Fibroblast of lung (primary cell): ENCODE results near the gene PARS2. TPM values are rescaled to one million over a fixed set of nuclear protein-coding genes. Genes with fewer than 3 reads are reported as not detected.

ENCODE experiments used
- DNase-seq, 2 donors: peaks; one replicate each; pipeline versions ENCODE4 v3.0.0 to v3.0.0-alpha.2; 2010; ENCODE audit warnings: low read depth in 2 of 2
- H2AFZ ChIP-seq: 2 replicates; pipeline ENCODE4 v1.5.1; 2012; ENCODE audit warnings: low read length, control low read depth, inconsistent platforms
- H3K27ac ChIP-seq: 2 replicates; pipeline ENCODE4 v1.5.1; 2011; ENCODE audit warnings: low read length, control low read depth; ENCODE audit not compliant: insufficient read depth
- H3K27me3 ChIP-seq: 2 replicates; pipeline ENCODE4 v1.5.1; 2011; ENCODE audit warnings: mild to moderate bottlenecking, low read length; ENCODE audit not compliant: control insufficient read depth, insufficient read depth
- H3K36me3 ChIP-seq: 2 replicates; pipeline ENCODE4 v1.5.1; 2011; ENCODE audit warnings: low read length; ENCODE audit not compliant: control insufficient read depth, insufficient read depth
- H3K4me1 ChIP-seq: 2 replicates; pipeline ENCODE4 v1.5.1; 2011; ENCODE audit warnings: low read length; ENCODE audit not compliant: control insufficient read depth, insufficient read depth; ENCODE audit errors: extremely low read depth
- H3K4me2 ChIP-seq: 2 replicates; pipeline ENCODE4 v1.5.1; 2011; ENCODE audit warnings: low read length, control low read depth; ENCODE audit not compliant: insufficient read depth; ENCODE audit errors: extremely low read depth
- H3K4me3 ChIP-seq, 4 experiments: fragments of 200-600 bp in 1 of 4; sonication (generic) in 1 of 4; replicated peaks in 1 of 4; 2 replicates each; pipeline ENCODE4 v1.5.1; 2011 to 2016; ENCODE audit warnings: low read length in 4 of 4, low read depth in 3 of 4, mild to moderate bottlenecking in 3 of 4, control low read depth in 2 of 4, inconsistent platforms in 1 of 4, mixed read lengths in 1 of 4; ENCODE audit not compliant: insufficient read depth in 1 of 4; ENCODE audit errors: control extremely low read depth in 1 of 4
- H3K79me2 ChIP-seq: 2 replicates; pipeline ENCODE4 v1.5.1; 2012; ENCODE audit warnings: mild to moderate bottlenecking, low read length, inconsistent platforms; ENCODE audit not compliant: control insufficient read depth, insufficient read depth
- H3K9ac ChIP-seq: 2 replicates; pipeline ENCODE4 v1.5.1; 2011; ENCODE audit warnings: mild to moderate bottlenecking, low read length, control low read depth; ENCODE audit not compliant: insufficient read depth
- H3K9me3 ChIP-seq: 2 replicates; pipeline ENCODE4 v1.5.1; 2012; ENCODE audit warnings: low read depth, low read length; ENCODE audit not compliant: control insufficient read depth, insufficient read depth
- H4K20me1 ChIP-seq: 2 replicates; pipeline ENCODE4 v1.5.1; 2011; ENCODE audit warnings: low read length; ENCODE audit not compliant: control insufficient read depth, insufficient read depth; ENCODE audit errors: extremely low read depth
- CTCF ChIP-seq, 2 donors: IDR thresholded peaks in 1 of 2; conservative IDR thresholded peaks in 1 of 2; 1 replicate in 1 of 2; 2 replicates in 1 of 2; pipeline ENCODE4 v1.5.1; 2011 to 2012; ENCODE audit warnings: low read length in 2 of 2, control low read depth in 1 of 2, inconsistent platforms in 1 of 2, low read depth in 1 of 2, mild to moderate bottlenecking in 1 of 2
- EZH2 ChIP-seq: IDR thresholded peaks from 2 replicates; pipeline ENCODE4 v1.5.1; 2012; ENCODE audit warnings: low read length, control low read depth, mild to moderate bottlenecking; ENCODE audit errors: missing control alignments
- polyA minus RNA-seq: library from RNA; depleted of rRNA, polyadenylated mRNA; stranded (reverse); fragments of >200 nt; gene quantifications from 2 replicates; pipeline ENCODE4 v1.2.3, GENCODE V29; 2011; ENCODE audit warnings: low replicate concordance
- polyA plus RNA-seq, 2 donors: library from polyadenylated mRNA; depleted of rRNA in 1 of 2; stranded (reverse) in 1 of 2; unstranded in 1 of 2; fragments of >200 nt; gene quantifications; 2 replicates each; pipeline ENCODE4 v1.2.1, GENCODE V29; 2011 to 2012; ENCODE audit warnings: missing spikeins in 1 of 2
- total RNA-seq: library from RNA; depleted of rRNA; stranded (reverse); fragments of >200 nt; gene quantifications from 2 replicates; pipeline ENCODE4 v1.2.1, GENCODE V29; 2014

The PARS2 gene
- total RNA-seq (4.4 and 5.4 TPM in 2 replicates), polyA plus RNA-seq (3.4 TPM in 2 replicates), polyA minus RNA-seq (7.0 and 9.9 TPM in 2 replicates)
- 2.9 and 3.6 TPM in 2 replicates for polyA plus RNA-seq (2012)

GRCh38 chr1:54764133-54764921, at the start of gene PARS2:
Gene PARS2, minus strand, starts transcription at chr1:54764523. Its CDS starts 5,362 bp downstream, at chr1:54759161.
- Histone ChIP-seq H3K36me3 (no peaks in the 10 kb centered on the region), H3K4me2 (peak within 1 kb of the TSS; percentile 100), H3K4me3 (peak within 1 kb of the TSS; percentile 75 to 90 (median 86)), H2AFZ (peak within 1 kb of the TSS; percentile 92), H3K79me2 (no peaks in the 10 kb centered on the region), H4K20me1 (no peaks in the 10 kb centered on the region), H3K9ac (peak within 1 kb of the TSS; percentile 71), H3K4me1 (no peaks in the 10 kb centered on the region), H3K27me3 (no peaks in the 10 kb centered on the region), H3K27ac (peak within 1 kb of the TSS; percentile 82), H3K9me3 (no peaks in the 10 kb centered on the region)
- no peak for TF ChIP-seq CTCF (conservative IDR thresholded peaks at IDR 0.05 in 1 of 2, IDR thresholded peaks at IDR 0.05 in 1 of 2; ENCODE audit: low read depth in 1 of 2, low read length in 2 of 2)
- peak; percentile 100 for DNase-seq

- no peak overlapping the region for H3K4me3 ChIP-seq
- no peak overlapping the region for H2AFZ ChIP-seq
- no peaks in the 10 kb centered on the region for H3K4me1 ChIP-seq
- H3K9ac ChIP-seq = no peak overlapping the region
- TF ChIP-seq EZH2 (no peak), CTCF (conservative IDR thresholded peaks at IDR 0.05 in 1 of 2, IDR thresholded peaks at IDR 0.05 in 1 of 2; ENCODE audit: low read depth in 1 of 2, low read length in 2 of 2) (no peak)
- H3K36me3 ChIP-seq = no peaks in the 10 kb centered on the region
- no peak for DNase-seq
- H3K27me3 ChIP-seq = peaks cover 4% of the 10 kb centered on the region
- no peaks in the 10 kb centered on the region for H3K9me3 ChIP-seq
- H4K20me1 ChIP-seq = no peaks in the 10 kb centered on the region
- no peak overlapping the region for H3K27ac ChIP-seq
- H3K4me2 ChIP-seq = no peak overlapping the region
- no peaks in the 10 kb centered on the region for H3K79me2 ChIP-seq
Observed at GRCh38 chr1:54814126-54814498, 49.8 kb upstream of the PARS2 start.

- no peaks in the 10 kb centered on the region for H3K79me2 ChIP-seq
- no peak for TF ChIP-seq CTCF (conservative IDR thresholded peaks at IDR 0.05 in 1 of 2, IDR thresholded peaks at IDR 0.05 in 1 of 2; ENCODE audit: low read depth in 1 of 2, low read length in 2 of 2)
- no peak for TF ChIP-seq EZH2
- peaks cover 4% of the 10 kb centered on the region for H3K27me3 ChIP-seq
- no peak overlapping the region for H2AFZ ChIP-seq
- no peak for DNase-seq
- H3K4me1 ChIP-seq = no peaks in the 10 kb centered on the region
- H3K4me3 ChIP-seq = no peak overlapping the region
- no peaks in the 10 kb centered on the region for H3K36me3 ChIP-seq
- no peaks in the 10 kb centered on the region for H4K20me1 ChIP-seq
- no peak overlapping the region for H3K4me2 ChIP-seq
- no peaks in the 10 kb centered on the region for H3K9me3 ChIP-seq
- H3K9ac ChIP-seq = no peak overlapping the region
- H3K27ac ChIP-seq = no peak overlapping the region
Observed at GRCh38 chr1:54813485-54814125, 49.3 kb upstream of the PARS2 start.
